ENCODE data around the gene UBE2R2. TPM values are rescaled to one million over a fixed set of nuclear protein-coding genes. Genes with fewer than 3 reads are reported as not detected.
"Not testable (repeated sequence)": the region's sequence is repeated elsewhere in the genome, so short reads cannot be mapped to it uniquely, and the experiment has no call there.

UBE2R2 gene
- total and polyA plus RNA-seq, 2 experiments from 2014 or later = 35.5 to 45.6 TPM

DNA sequence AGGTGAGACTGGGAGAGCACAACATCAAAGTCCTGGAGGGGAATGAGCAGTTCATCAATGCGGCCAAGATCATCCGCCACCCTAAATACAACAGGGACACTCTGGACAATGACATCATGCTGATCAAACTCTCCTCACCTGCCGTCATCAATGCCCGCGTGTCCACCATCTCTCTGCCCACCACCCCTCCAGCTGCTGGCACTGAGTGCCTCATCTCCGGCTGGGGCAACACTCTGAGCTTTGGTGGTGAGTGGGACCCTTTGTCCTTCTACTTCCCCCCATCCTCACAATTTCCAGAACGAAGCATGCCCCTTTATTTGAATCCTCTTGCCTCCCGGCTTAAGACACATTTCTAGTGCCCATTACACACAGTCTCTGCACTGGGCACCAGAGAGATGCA lies 19.1 kb upstream of the UBE2R2 start:
- Histone ChIP-seq H3K27ac (no peak overlapping the region), H3K27me3 (no peaks in the 10 kb centered on the region), H3K36me3 (no peaks in the 10 kb centered on the region), H3K4me3 (no peak overlapping the region), H3K4me1 (ENCODE audit: low read depth) (no peaks in the 10 kb centered on the region), H3K9me3 (ENCODE audit: low read depth) (no peaks in the 10 kb centered on the region)
- TF ChIP-seq, protein P1, sequence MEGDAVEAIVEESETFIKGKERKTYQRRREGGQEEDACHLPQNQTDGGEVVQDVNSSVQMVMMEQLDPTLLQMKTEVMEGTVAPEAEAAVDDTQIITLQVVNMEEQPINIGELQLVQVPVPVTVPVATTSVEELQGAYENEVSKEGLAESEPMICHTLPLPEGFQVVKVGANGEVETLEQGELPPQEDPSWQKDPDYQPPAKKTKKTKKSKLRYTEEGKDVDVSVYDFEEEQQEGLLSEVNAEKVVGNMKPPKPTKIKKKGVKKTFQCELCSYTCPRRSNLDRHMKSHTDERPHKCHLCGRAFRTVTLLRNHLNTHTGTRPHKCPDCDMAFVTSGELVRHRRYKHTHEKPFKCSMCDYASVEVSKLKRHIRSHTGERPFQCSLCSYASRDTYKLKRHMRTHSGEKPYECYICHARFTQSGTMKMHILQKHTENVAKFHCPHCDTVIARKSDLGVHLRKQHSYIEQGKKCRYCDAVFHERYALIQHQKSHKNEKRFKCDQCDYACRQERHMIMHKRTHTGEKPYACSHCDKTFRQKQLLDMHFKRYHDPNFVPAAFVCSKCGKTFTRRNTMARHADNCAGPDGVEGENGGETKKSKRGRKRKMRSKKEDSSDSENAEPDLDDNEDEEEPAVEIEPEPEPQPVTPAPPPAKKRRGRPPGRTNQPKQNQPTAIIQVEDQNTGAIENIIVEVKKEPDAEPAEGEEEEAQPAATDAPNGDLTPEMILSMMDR (IDR thresholded peaks at IDR 0.05; ENCODE audit: low read depth, low read length) = no peak
- no peak for DNase-seq (ENCODE audit: low read depth in 1 of 2, low spot score in 1 of 2)

DNA sequence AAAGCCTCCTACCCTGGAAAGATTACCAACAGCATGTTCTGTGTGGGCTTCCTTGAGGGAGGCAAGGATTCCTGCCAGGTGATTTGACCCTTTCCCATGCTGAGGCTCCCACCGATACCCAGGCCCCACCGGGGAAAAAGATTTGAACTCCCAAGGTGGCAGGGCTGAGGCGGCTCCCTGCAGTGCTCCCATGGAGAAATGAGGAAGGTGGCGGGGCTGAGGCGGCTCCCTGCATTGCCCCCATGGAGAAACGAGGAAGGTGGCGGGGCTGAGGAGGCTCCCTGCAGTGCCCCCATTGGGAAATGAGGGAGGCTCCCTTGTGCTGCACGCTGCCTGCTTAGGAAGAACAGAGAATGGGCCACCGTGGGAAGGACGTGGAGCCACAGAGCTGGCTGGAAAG lies 18.4 kb upstream of the UBE2R2 start:
- Histone ChIP-seq H3K9me3 (ENCODE audit: low read depth) (no peaks in the 10 kb centered on the region), H3K4me3 (no peak overlapping the region), H3K27me3 (no peaks in the 10 kb centered on the region), H3K27ac (no peak overlapping the region), H3K4me1 (ENCODE audit: low read depth) (no peaks in the 10 kb centered on the region), H3K36me3 (no peaks in the 10 kb centered on the region)
- TF ChIP-seq, protein P1 (IDR thresholded peaks at IDR 0.05; ENCODE audit: low read depth, low read length) = no peak
- no peak for DNase-seq (ENCODE audit: low read depth in 1 of 2, low spot score in 1 of 2)

DNA sequence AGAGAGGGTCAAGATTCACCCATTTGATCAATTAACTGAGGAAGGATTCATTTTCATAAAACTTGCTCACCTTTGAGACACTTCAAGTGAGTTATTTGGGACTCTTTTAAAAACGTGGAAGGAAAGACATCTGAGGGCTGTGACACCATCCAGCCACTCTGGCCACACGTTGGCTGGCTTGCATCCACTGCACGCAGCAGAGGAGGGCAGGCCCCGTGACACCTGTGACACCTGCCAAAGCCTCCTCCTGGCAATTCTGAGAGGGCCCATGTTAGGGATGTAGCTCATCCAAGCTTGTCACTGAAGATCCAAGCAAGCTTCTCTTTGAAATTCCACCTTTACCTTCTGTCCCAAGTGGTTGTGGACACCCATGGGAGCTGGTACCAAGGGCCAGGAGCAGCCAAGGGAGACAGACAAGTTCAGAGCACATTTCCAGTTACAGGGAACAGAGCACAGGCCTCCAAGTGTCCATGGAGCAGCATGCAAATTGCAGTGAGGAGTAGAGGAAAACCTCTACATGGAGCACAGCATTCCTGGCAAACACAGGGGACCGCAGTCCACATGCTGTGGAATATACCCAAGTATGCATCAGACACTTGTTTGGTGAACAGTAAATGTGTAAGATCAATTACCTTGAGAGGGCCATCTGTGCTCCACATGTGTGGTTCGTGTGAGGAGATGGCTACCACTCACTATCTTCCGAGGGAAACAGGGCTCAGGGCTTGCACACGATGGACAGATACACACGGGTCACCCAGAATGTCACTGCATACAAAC lies 16.8 kb upstream of the UBE2R2 start:
- no peaks in the 10 kb centered on the region for H3K36me3 ChIP-seq
- no peak overlapping the region for H3K27ac ChIP-seq
- no peaks in the 10 kb centered on the region for H3K9me3 ChIP-seq (ENCODE audit: low read depth)
- H3K27me3 ChIP-seq = no peaks in the 10 kb centered on the region
- no peak for DNase-seq (ENCODE audit: low read depth in 1 of 2, low spot score in 1 of 2)
- H3K4me3 ChIP-seq = no peak overlapping the region
- no peaks in the 10 kb centered on the region for H3K4me1 ChIP-seq (ENCODE audit: low read depth)
- TF ChIP-seq, protein P1 (IDR thresholded peaks at IDR 0.05; ENCODE audit: low read depth, low read length) = no peak

DNA sequence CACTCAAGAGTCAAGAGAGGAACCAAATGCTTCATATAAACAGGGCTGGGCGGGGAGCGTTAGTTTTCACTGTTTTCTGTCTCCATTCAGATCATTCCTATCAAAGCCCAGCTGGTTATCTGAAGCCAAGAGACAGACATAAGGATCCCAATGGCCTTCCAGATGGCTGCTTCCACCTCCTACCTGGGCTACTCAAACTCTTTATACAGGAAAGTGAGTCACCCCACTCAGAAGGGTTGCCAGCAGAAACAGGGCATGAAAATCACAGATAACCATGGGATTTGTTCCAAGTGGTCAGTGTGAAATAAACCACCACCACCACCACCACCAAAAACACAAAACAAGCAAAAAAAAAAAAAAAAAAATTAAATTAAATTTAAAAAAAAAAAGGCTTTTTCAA lies 16.1 kb upstream of the UBE2R2 start:
- H3K4me3 ChIP-seq = no peak overlapping the region
- H3K27me3 ChIP-seq = no peaks in the 10 kb centered on the region
- H3K36me3 ChIP-seq = no peaks in the 10 kb centered on the region
- H3K4me1 ChIP-seq (ENCODE audit: low read depth) = no peaks in the 10 kb centered on the region
- H3K9me3 ChIP-seq (ENCODE audit: low read depth) = no peaks in the 10 kb centered on the region
- TF ChIP-seq, protein P1 (IDR thresholded peaks at IDR 0.05; ENCODE audit: low read depth, low read length) = no peak
- H3K27ac ChIP-seq = no peak overlapping the region
- DNase-seq (ENCODE audit: low read depth in 1 of 2, low spot score in 1 of 2) = no peak

DNA sequence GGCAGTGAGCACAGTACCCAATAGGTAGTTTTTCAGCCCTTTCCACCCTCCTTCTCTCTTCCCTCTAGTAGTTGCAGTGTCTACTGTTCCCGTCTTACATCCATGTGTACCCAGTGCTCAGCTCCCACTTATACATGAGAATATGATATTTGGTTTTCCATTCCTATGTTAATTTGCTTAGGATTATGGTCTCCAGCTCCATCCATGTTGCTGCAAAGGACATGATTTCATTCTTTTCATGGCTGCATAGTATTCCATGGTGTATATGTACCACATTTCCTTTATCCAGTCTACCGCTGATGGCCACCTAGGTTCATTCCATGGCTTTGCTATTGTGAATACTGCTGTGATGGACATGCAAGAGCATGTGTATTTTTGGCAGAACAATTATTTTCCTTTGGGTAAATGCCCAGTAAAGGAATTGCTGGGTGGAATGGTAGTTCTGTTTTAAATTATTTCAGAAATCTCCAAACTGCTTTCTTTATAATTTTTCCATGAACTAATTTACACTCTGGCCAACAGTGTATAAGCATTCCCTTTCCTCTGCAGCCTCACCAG lies 14.9 kb upstream of the UBE2R2 start:
- H3K36me3 ChIP-seq; H3K27me3 ChIP-seq; H3K9me3 ChIP-seq (ENCODE audit: low read depth); DNase-seq (ENCODE audit: low read depth in 1 of 2, low spot score in 1 of 2); H3K4me1 ChIP-seq (ENCODE audit: low read depth); H3K4me3 ChIP-seq; H3K27ac ChIP-seq: not testable (repeated sequence)

DNA sequence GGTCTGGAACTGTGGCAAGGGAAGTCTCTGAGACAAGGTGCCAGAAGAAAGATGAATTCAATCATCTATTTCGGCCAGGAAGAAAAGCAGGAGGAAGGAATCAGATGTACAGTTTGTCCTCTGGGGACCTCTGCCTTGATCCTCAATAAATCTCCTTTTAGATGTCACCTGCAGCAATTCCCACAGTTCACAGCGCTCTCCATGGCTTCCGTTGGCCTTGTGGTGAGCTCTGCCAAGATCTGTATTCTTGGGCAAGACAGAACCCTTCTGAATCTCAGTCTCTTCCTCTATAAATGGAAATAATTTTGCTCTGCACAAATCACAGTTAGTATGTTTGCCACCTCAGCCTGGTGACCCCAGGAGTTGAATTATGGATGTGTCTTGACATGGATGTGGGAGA lies 12.8 kb upstream of the UBE2R2 start:
- not testable (repeated sequence) for H3K36me3 ChIP-seq; H3K27ac ChIP-seq; H3K9me3 ChIP-seq (ENCODE audit: low read depth); H3K27me3 ChIP-seq; DNase-seq (ENCODE audit: low read depth in 1 of 2, low spot score in 1 of 2); H3K4me3 ChIP-seq; H3K4me1 ChIP-seq (ENCODE audit: low read depth)

DNA sequence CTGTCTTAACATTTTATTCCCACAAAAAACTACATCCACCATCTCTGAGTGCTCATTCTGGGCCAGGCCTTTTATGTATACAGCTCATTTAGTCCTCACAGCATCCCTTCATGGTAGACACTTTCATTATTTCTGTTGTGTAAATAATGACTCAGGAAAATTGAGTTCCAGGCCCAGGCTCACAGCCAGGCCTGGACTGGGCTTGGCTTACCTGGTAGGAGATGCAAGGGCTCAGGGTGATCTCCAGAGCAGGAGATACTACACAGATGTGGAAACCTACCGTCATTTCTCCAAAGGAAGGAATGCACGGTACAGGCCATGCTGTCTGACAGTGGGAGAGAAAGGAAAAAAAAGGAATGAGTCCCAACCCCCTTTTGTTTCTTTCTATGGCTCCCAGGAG lies 9.8 kb upstream of the UBE2R2 start:
- not testable (repeated sequence) for H3K4me3 ChIP-seq; H3K4me1 ChIP-seq (ENCODE audit: low read depth); H3K36me3 ChIP-seq; H3K9me3 ChIP-seq (ENCODE audit: low read depth); H3K27me3 ChIP-seq; DNase-seq (ENCODE audit: low read depth in 1 of 2, low spot score in 1 of 2); H3K27ac ChIP-seq

DNA sequence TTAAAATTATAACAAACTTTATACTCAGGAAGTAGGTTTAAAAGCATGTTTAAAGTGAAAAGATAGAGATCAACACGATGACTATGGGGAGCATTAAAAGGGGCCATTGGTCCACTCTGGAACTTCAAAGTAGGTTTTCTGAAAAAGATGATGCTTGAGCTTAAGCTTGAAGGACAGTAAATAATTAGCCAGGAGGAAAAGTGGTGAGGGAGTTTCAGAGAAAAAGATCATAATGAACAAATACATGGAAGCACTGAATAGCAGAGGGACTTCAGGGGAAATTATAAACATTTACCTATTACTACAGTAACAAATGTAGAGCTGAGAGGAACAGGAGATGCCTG lies 8.0 kb upstream of the UBE2R2 start:
- not testable (repeated sequence) for H3K4me3 ChIP-seq; H3K4me1 ChIP-seq (ENCODE audit: low read depth); H3K36me3 ChIP-seq; H3K27ac ChIP-seq; H3K9me3 ChIP-seq (ENCODE audit: low read depth); H3K27me3 ChIP-seq; DNase-seq (ENCODE audit: low read depth in 1 of 2, low spot score in 1 of 2)
